HK-2 (cell line): ENCODE results near the gene LAMA4.

Experiments
- DNase-seq: peaks from one replicate; pipeline ENCODE4 v3.0.0-alpha.2; 2018; ENCODE audit not compliant: unreplicated experiment

LAMA4 gene

DNA sequence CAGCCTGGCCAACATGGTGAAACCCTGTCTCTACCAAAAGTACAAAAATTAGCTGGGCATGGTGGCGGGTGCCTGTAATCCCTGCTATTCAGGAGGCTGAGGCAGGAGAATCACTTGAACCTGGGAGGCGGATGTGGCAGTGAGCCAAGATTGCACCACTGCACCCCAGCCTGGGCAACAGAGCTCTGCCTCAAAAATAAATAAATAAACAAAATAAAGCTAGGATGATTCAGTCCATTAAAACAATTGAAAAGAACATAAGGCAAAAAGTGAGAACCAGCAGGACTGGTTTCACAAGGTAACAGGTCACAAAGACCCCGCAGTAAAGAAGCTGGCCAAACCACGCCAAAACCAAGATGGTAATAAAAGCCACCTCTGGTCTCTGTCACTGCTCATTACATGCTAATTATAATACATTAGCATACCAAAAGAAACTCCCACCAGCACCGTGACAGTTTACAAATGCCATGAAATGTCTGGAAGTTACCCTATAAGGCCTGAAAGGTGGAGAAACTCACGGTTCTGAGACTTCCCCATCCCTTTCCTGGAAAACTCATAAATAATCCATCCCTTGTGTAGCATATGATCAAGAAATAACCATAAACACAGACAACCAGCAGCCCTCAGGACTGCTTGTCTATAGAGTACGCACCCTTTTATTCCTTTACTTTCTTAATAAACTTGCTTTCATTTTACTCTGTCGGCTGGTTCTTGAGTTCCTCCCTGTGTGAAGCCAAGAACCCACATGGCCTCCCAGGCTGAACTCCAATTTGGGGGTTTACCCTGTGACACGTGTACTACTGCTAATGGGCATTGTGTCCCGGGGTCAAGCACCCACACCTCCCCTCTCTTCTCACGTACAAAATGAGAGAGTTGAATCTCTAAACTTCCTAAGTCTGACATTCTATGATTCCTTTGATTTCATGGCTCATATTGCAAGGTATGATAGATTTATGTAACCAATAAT lies 10.2 kb downstream of the LAMA4 start:
- no peak for DNase-seq

DNA sequence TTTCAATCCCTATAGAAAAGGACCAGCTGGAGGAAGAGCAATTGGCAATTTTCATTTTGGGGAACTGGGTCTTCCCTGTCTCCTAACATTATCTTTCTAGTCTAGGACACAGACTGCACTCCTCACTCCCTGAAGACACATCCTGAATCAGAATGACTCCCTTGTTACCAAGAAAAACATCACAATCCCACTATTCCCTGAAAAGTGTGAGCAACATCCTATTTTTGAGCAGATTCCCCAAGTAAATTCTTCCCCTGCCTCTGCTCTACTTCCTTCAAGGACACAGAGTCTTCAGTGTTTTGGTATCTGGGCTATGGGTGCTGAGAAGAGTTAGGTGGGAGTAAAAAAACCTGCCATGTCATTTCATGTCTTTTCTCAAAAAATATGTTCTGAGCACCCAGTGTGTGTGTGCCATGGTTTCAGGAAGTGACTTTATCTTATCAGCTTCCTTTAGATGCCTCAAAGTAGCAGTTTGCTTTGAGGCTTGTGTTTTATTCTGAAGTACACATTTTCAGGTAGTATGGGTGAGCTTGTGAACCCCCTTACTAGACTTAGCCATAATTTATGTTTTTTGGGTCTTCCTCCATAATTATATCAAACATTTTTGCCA lies 12.4 kb downstream of the LAMA4 start:
- DNase-seq, result no peak

DNA sequence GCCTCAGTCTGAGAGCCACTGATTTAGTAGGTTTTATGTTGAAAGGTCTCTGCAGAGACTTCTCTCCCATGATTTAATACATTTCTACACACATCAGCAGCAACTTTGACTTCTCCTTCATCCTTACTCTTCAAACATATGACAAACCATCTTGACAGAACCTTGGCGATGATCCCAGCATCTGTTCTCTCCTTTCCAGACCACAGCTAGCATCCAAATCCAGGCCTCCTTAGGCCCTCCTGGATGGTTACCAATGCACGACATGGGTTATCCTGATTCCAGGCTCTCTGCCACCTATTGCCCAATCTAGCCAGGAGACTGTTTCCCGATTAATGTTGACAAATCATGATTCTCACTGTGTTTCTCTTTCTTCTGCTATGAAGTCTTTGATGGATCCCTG lies 16.8 kb downstream of the LAMA4 start:
- no peak for DNase-seq

DNA sequence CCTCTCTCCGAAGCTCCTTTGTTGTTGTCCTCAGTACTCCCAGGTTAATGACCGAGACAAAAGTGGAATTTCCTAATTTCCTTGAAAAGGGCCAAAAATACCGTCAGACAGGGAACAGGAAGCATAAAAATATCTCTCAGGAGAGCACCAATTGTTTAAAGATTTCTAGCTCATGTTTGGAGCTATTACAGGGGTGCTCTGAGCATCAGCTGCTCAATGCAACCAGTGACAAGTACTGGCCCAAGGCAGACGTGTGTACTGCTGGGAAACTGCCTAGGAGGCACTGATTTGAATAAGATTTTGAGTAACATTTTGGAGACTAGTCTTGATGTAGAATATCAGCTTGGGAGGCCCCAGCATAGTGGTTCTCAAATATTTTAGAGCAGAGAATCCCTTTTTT lies 17.3 kb downstream of the LAMA4 start:
- no peak for DNase-seq

- no peak for DNase-seq
Observed at GRCh38 chr6:112235956-112236355, 18.4 kb downstream of the LAMA4 start.

GRCh38 chr6:112234601-112235000 lies 19.8 kb downstream of the LAMA4 start:
- DNase-seq, result no peak

GRCh38 chr6:112233847-112234246 lies 20.5 kb downstream of the LAMA4 start:
- DNase-seq, result no peak

GRCh38 chr6:112232845-112233256 lies 21.5 kb downstream of the LAMA4 start:
- no peak for DNase-seq

DNA sequence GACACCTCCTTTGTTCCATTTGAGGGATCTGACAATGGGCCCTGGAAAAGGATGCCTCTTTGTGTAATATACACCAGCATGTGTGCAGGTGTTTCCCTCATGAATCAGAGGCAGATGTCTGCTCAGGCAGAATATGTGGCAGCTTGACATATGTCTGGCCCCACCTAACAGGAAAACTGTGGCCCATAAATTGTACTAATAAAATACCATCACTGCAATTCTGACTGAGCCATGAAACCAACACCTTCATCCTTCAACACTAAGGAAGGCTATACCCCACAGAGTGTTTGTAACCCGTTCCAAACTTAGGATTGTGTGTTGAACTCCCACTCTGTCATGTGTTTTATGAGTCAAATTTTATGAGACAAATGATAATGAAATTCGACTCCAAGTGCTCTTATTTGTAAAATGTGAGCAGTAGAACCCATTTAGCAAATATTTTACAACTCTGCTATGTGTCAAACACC lies 22.7 kb downstream of the LAMA4 start:
- DNase-seq, result no peak

DNA sequence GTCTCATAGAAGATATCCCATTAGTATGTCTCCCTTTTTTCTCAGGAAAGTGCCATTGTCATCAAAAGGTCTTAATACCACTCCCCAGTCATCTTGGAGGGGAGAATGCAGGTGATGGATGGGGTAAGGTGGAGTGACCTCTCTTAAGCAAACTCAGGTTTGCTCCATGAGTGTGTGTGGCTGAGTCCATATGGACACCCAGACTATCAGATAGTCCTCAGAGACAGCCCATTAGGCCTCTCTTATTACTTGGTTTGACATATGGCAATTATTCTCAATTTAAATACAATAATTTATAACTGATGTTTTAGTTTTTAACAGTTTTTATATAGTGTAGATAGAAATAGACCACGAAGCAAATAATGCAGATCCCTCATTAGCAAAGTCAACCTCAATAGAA lies 23.2 kb downstream of the LAMA4 start:
- no peak for DNase-seq

DNA sequence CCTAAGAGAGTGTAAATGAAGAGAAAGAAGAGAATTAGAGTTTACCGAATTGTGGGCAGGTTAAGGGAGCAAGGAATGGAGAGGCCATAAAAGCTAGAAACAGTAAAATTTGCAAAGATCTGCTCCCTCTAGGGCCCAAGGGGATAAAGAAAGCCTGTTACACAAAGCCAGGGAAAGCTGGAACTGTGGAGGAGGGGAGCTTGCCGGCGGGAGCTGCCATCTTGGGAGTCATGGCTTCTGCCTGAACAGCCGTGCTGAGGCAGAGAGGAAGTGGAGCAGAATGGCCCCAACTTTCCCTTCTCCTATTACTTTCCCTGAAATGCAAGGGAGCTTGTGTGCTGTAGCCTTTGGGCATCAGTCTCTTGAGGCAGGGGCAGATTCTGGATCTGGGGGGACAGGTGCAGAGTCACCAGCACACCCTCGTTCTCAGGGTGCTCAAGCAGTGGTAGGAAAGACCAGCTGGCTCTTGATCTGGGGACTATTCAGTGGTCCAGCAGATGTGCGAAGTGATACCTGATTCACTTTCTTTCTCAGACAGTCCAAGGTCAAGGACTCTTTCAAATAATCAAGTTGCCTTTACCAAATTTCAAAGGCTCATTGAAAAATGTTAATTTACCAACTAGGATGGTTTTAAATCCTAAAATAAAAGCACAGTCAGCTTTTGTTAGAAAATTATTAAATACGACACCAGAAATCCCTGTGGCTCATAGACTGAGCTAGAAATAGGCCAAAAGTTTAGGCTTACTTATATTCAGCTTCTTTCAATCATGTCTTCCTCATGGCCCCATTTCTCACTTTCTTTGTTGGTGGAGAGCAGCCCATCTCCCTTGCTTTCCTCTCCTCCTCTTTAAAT lies 25.7 kb downstream of the LAMA4 start:
- DNase-seq, result no peak

GRCh38 chr6:112227992-112228391 lies 26.4 kb downstream of the LAMA4 start:
- DNase-seq, result no peak

GRCh38 chr6:112227411-112227810 lies 27.0 kb downstream of the LAMA4 start:
- no peak for DNase-seq

DNA sequence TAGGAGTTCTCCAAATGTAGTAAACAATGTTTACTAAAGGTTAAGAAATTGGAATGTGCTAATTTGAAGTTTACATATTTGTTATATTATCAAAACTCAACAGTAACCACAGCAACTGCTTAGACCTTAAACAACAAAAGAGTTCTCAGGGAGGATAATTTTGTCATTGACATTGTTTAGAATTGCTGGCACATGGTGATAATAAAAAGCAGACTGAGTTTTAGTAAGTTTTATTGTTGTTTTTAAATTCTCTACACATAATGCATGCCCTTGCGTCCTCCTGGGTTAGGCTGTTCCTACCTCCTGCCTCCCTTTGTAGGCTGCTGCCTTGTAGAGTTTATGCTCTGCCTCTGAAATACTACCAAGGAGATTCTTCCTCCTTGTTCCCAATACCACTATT lies 28.7 kb downstream of the LAMA4 start:
- DNase-seq, result no peak

- DNase-seq, result no peak
Observed at GRCh38 chr6:112224088-112224487, 30.3 kb downstream of the LAMA4 start.

- DNase-seq, result no peak
Observed at GRCh38 chr6:112223070-112223861, 31.1 kb downstream of the LAMA4 start.

- DNase-seq, result no peak
Observed at GRCh38 chr6:112221981-112222852, 32.1 kb downstream of the LAMA4 start.

GRCh38 chr6:112221561-112221960 lies 32.8 kb downstream of the LAMA4 start:
- DNase-seq, result no peak

DNA sequence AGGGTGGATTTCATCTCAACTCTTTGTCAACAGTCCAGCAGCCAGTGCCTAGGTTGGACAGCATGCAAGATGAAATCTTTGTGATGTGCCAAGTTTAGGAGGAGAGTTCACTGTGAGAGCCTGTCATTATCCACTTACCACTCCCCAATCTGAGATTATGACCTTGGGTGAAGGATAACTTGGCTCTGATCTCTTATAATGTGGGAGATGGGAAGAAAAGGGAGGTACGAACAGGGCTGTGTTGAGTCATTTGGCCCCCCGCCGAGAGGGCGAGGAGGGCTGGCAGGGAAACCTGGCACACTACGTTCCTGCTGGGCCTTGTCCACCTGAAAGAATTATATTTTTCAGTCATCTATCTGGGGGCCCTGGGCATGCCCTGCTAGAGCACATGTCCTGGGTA lies 35.8 kb downstream of the LAMA4 start:
- no peak for DNase-seq
